ENCODE measurements around the gene ARL16. TPM values are rescaled to one million over a fixed set of nuclear protein-coding genes. Genes with fewer than 3 reads are reported as not detected.

ARL16 gene
- polyA plus RNA-seq, 1 of the 3 experiments (the other 2 are of a cell fraction), result 148 TPM

- H3K27me3 ChIP-seq (ENCODE audit: insufficient read depth), result no peaks in the 10 kb centered on the region
- H2AFZ ChIP-seq (ENCODE audit: low read depth), result no peak overlapping the region
- H3K4me2 ChIP-seq, result no peak overlapping the region
- H3K79me2 ChIP-seq (ENCODE audit: insufficient read depth), result peaks cover 21% of the 10 kb centered on the region; the same call in 1 of the 2 replicates
- H3K4me1 ChIP-seq (ENCODE audit: control insufficient read depth in 1 of 2, insufficient read depth in 2 of 2, low read depth in 1 of 2, low read length in 1 of 2), result peaks cover 10 to 23% of the 10 kb centered on the region in 2 experiments; a peak in 3 of 4 replicates
- no peaks in the 10 kb centered on the region for H4K20me1 ChIP-seq (ENCODE audit: insufficient read depth)
- ChIA-PET POLR2A (interaction anchor here (1.0 kb wide), 1 partner anchor 15 kb away, joined by 3 read pairs; the partner anchor contains the start of gene MRPL12), CTCF (interaction anchor here (1.1 kb wide), 1 partner anchor 11 kb away, joined by 3 read pairs; no protein-coding TSS in a partner anchor)
- H3K9ac ChIP-seq, result no peak overlapping the region
- no peaks in the 10 kb centered on the region for H3K9me2 ChIP-seq
- DNase-seq, result no peak
- TF ChIP-seq RXRA (IDR thresholded peaks at IDR 0.05; ENCODE audit: borderline replicate concordance, low read depth) (no peak), MAX (IDR thresholded peaks at IDR 0.05; ENCODE audit: low read depth) (no peak), MEF2A (IDR thresholded peaks at IDR 0.05; ENCODE audit: borderline replicate concordance, low read depth) (no peak), REST (IDR thresholded peaks at IDR 0.05; ENCODE audit: low read depth, low read length) (no peak), RFX5 (IDR thresholded peaks at IDR 0.05; ENCODE audit: low read length) (no peak), FOSL2 (IDR thresholded peaks at IDR 0.05; ENCODE audit: borderline replicate concordance, low read depth) (no peak), EZH2phosphoT487 (IDR thresholded peaks at IDR 0.05; ENCODE audit: borderline replicate concordance, low read depth) (no peak), ELF1 (IDR thresholded peaks at IDR 0.05) (no peak), GATA2 (CRISPR knock-in tag; IDR thresholded peaks at IDR 0.05) (no peak), NRF1 (IDR thresholded peaks at IDR 0.05; ENCODE audit: low read depth, low read length) (no peak), NFIC (IDR thresholded peaks at IDR 0.05; ENCODE audit: borderline replicate concordance) (no peak), RCOR1 (IDR thresholded peaks at IDR 0.05; ENCODE audit: low read length) (no peak), JUND (IDR thresholded peaks at IDR 0.05) (no peak), CHD2 (IDR thresholded peaks at IDR 0.05; ENCODE audit: low read length, partially characterized antibody) (no peak), RAD21 (IDR thresholded peaks at IDR 0.05; ENCODE audit: low read length) (no peak)
- peaks cover 0 to 9% of the 10 kb centered on the region in 2 experiments for H3K36me3 ChIP-seq (replicated peaks in 1 of 2; ENCODE audit: control insufficient read depth in 1 of 2, insufficient read depth in 2 of 2, low read length in 1 of 2)
- H3K9me3 ChIP-seq, result no peaks in the 10 kb centered on the region
- no peak overlapping the region for H3K4me3 ChIP-seq (ENCODE audit: low read depth in 2 of 2, low read length in 1 of 2)
- 93% methylated on average over 9 of the region's 9 CpGs for WGBS (ENCODE audit: low lambda C conversion rate)
- peaks cover 11% of the 10 kb centered on the region for H3F3A ChIP-seq (replicated peaks; ENCODE audit: insufficient read depth)
- H3K27ac ChIP-seq (ENCODE audit: low read depth in 2 of 2, low read length in 1 of 2), result no peak overlapping the region
Measured at GRCh38 chr17:81717766-81718089, 34.1 kb upstream of the ARL16 start.
